OCI-LY7 (cell line): Measurements from ENCODE around the gene DLX5.

Experiments
- EZH2phosphoT487 ChIP-seq: fragments of 200-600 bp; sonication (generic); IDR thresholded peaks from 2 replicates; pipeline ENCODE4 v1.6.1; 2018; ENCODE audit warnings: low read depth, borderline replicate concordance, mild to moderate bottlenecking, mixed run types, antibody characterized with exemption, low read length, moderate library complexity, mixed read lengths
- TF ChIP-seq, protein P1 (sequence below): fragments of 200-600 bp; sonication (generic); conservative IDR thresholded peaks from 2 replicates; pipeline ENCODE4 v1.5.1; 2014; ENCODE audit warnings: mild to moderate bottlenecking, antibody characterized with exemption, low read length, moderate library complexity, mixed read lengths

DNA sequence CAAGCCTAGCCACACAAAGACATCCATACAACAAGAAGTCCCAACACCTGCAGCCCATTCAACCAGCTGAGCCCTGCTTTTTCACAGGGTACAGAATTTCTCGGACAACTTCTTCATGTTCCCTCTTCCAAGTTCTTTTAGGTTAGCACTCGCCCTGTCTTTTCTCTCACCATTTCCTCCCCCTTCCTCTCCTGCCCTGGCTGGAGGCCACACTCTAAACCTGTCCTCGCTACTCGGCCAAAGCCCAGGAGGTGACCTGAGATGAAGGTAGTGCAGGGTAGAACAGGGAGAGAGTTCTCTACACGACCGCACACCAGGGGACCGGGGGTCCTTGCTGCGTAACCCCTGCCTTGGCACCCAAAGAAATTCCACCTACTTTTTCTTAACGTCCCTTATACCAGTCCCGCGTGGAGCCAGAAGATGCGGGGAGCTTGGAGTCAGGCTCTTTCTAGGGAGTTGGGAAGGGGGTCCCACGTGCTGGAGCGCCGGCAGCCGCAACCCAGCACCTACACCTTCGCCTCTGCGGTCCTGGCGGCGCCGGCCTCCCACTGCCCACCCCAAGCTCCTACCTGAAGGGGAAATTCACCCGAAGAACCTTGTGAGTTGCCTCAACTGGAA, 35.3 kb downstream of the DLX5 start:
- TF ChIP-seq, protein P1, sequence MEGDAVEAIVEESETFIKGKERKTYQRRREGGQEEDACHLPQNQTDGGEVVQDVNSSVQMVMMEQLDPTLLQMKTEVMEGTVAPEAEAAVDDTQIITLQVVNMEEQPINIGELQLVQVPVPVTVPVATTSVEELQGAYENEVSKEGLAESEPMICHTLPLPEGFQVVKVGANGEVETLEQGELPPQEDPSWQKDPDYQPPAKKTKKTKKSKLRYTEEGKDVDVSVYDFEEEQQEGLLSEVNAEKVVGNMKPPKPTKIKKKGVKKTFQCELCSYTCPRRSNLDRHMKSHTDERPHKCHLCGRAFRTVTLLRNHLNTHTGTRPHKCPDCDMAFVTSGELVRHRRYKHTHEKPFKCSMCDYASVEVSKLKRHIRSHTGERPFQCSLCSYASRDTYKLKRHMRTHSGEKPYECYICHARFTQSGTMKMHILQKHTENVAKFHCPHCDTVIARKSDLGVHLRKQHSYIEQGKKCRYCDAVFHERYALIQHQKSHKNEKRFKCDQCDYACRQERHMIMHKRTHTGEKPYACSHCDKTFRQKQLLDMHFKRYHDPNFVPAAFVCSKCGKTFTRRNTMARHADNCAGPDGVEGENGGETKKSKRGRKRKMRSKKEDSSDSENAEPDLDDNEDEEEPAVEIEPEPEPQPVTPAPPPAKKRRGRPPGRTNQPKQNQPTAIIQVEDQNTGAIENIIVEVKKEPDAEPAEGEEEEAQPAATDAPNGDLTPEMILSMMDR = no peak
- no peak for TF ChIP-seq EZH2phosphoT487
